Tibial nerve (tissue), 4 donors: Measurements from ENCODE around the gene RAB11FIP4. TPM values are rescaled to one million over a fixed set of nuclear protein-coding genes. Genes with fewer than 3 reads are reported as not detected.

ENCODE experiments used
- DNase-seq, 2 donors: peaks; one replicate each; pipeline ENCODE4 v3.0.0-alpha.2; 2019; ENCODE audit warnings: low spot score in 2 of 2
- H3K27ac ChIP-seq, 4 donors: fragments of 200-600 bp; sonication (generic) in 3 of 4; one replicate each; pipeline ENCODE4 v1.5.1; 2017 to 2019; ENCODE audit warnings: mild to moderate bottlenecking in 1 of 4
- H3K27me3 ChIP-seq, 2 donors: fragments of 200-600 bp; sonication (generic) in 1 of 2; one replicate each; pipeline versions ENCODE4 v1.5.1 to v1.6.0; 2017 to 2019
- H3K36me3 ChIP-seq, 3 donors: fragments of 200-600 bp; sonication (generic); one replicate each; pipeline ENCODE4 v1.5.1; 2018 to 2019
- H3K4me1 ChIP-seq, 4 donors: fragments of 200-600 bp; sonication (generic) in 3 of 4; one replicate each; pipeline ENCODE4 v1.5.1; 2017 to 2019
- H3K4me3 ChIP-seq, 4 donors: fragments of 200-600 bp; sonication (generic) in 3 of 4; one replicate each; pipeline ENCODE4 v1.5.1; 2017 to 2019; ENCODE audit warnings: mild to moderate bottlenecking in 1 of 4, moderate library complexity in 1 of 4
- H3K9me3 ChIP-seq, 4 donors: fragments of 200-600 bp; sonication (generic) in 3 of 4; one replicate each; pipeline ENCODE4 v1.5.1; 2017 to 2019
- CTCF ChIP-seq, 5 experiments: fragments of 200-600 bp in 3 of 5; fragments of 450-650 bp in 2 of 5; sonication (generic) in 3 of 5; IDR thresholded peaks; one replicate each; pipeline ENCODE4 v1.5.1; 2016 to 2019; ENCODE audit warnings: antibody characterized with exemption in 5 of 5, mild to moderate bottlenecking in 3 of 5, moderate library complexity in 2 of 5
- EP300 ChIP-seq, 2 donors: sonication (generic); formaldehyde crosslinking; IDR thresholded peaks; one replicate each; pipeline ENCODE4 v1.6.1; 2017; ENCODE audit warnings: antibody characterized with exemption in 2 of 2, mild to moderate bottlenecking in 1 of 2
- POLR2A ChIP-seq, 2 donors: fragments of 450-650 bp; IDR thresholded peaks; one replicate each; pipeline ENCODE4 v1.6.1; 2017; ENCODE audit warnings: antibody characterized with exemption in 2 of 2, mild to moderate bottlenecking in 2 of 2, moderate library complexity in 2 of 2
- WGBS, 2 donors: methylation state at CpG; one replicate each; pipeline ENCODE4 v1.1.5; 2018; 5-methylcytosine and 5-hydroxymethylcytosine counted together
- total RNA-seq, 4 donors: library from RNA; depleted of rRNA; stranded (reverse); fragments of >200 nt; gene quantifications; one replicate each; pipeline ENCODE4 v1.1.0, GENCODE V29; 2016

RAB11FIP4 gene
- total RNA-seq, 4 donors from 2014 or later: 2.7 to 6.9 (median 4.1) TPM

GRCh38 chr17:31452561-31453110 lies 61.2 kb downstream of the RAB11FIP4 start:
- no peaks in the 10 kb centered on the region for H3K4me1 ChIP-seq
- no peaks in the 10 kb centered on the region for H3K9me3 ChIP-seq
- H3K27ac ChIP-seq: no peak overlapping the region
- no peak overlapping the region for H3K4me3 ChIP-seq
- H3K27me3 ChIP-seq: no peaks in the 10 kb centered on the region
- no peaks in the 10 kb centered on the region for H3K36me3 ChIP-seq
- DNase-seq: no peak
- no peak for TF ChIP-seq POLR2A (IDR thresholded peaks at IDR 0.05)
- no peak for TF ChIP-seq CTCF (IDR thresholded peaks at IDR 0.05)
- no peak for TF ChIP-seq EP300 (IDR thresholded peaks at IDR 0.05)
- WGBS, 2 donors: 81 to 84% methylated on average over 10 of the region's 10 CpGs

- Histone ChIP-seq H3K27me3 (no peaks in the 10 kb centered on the region), H3K27ac (no peak overlapping the region), H3K4me3 (no peak overlapping the region), H3K36me3 (no peaks in the 10 kb centered on the region), H3K9me3 (no peaks in the 10 kb centered on the region), H3K4me1 (no peaks in the 10 kb centered on the region)
- no peak for DNase-seq
- TF ChIP-seq EP300 (IDR thresholded peaks at IDR 0.05): no peak
- 78 to 88% methylated on average over 2 of the region's 2 CpGs for WGBS, 2 donors
Observed at GRCh38 chr17:31453896-31454295, 62.4 kb downstream of the RAB11FIP4 start.

DNA sequence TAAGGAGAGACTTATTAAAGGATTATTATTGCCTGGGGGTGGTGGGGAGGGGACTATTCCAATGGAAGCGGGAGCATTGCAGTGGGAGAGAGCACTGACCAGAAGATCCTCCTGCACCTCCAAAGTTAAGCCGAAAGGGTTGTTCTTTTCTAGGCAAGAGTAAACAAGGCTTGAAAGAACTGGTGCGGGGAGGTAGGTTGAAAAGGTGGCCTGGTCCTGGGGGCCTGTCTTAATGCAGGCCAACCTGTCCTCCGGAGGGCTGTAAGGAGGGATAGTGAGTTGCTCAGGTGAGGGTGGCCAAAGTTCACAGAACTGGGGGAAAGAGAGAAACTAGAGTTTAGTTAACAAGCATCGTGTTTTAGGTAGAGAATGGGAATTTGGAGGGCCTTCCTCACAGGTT lies 65.3 kb downstream of the RAB11FIP4 start:
- H3K4me1 ChIP-seq: no peaks in the 10 kb centered on the region
- no peak for DNase-seq
- no peak overlapping the region for H3K27ac ChIP-seq
- no peaks in the 10 kb centered on the region for H3K9me3 ChIP-seq
- no peaks in the 10 kb centered on the region for H3K36me3 ChIP-seq
- 81 to 86% methylated on average over 5 of the region's 5 CpGs for WGBS, 2 donors
- H3K4me3 ChIP-seq: no peak overlapping the region
- TF ChIP-seq POLR2A (IDR thresholded peaks at IDR 0.05) (no peak), CTCF (IDR thresholded peaks at IDR 0.05) (no peak), EP300 (IDR thresholded peaks at IDR 0.05) (no peak)
- no peaks in the 10 kb centered on the region for H3K27me3 ChIP-seq

DNA sequence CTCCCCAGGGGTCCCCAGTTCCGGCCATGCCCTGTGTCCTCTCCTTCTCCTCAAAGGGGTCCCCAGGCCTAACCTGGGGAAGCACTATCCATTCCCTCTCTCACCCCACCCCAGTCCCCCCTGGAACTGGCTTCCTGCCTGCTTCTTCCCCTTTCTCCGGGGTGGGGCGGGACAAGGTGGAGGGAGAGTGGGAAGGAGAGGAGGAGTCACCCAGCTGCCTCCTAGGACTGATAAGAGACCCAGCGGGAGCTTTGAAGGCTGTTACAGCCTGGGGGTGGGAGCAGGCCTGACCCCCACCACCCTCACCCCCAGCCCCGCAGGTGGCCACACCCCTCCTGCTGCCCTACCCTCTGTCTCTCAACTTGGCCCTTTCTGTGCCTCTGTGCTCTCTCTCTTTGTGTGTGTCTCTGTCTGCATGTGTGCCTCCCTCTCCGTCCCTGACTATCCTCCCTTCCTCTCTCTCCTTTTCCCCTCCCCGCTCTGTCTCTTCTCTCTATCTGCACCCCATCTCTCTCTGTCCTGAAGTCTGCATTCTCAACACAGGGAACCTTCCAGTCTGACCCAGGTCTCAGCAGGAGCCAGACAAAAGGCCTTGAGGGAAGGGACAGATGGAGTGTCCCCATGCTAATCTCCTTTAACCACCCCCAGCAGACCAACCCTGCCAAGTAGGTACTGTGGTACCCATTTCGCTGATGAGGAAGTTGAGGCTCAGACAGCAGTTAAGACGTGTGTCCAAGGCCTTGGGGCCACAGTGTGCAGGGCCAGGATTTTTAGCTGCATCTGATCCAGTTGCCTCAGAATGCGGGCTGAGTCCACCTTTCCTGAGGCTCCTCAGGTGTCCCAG lies 66.1 kb downstream of the RAB11FIP4 start:
- H3K27ac ChIP-seq: no peak overlapping the region
- WGBS, 2 donors: 68 to 70% methylated on average over 10 of the region's 10 CpGs
- H3K27me3 ChIP-seq: no peaks in the 10 kb centered on the region
- H3K4me1 ChIP-seq: no peaks in the 10 kb centered on the region
- no peaks in the 10 kb centered on the region for H3K9me3 ChIP-seq
- TF ChIP-seq EP300 (IDR thresholded peaks at IDR 0.05): no peak
- no peak for TF ChIP-seq POLR2A (IDR thresholded peaks at IDR 0.05)
- no peak for TF ChIP-seq CTCF (IDR thresholded peaks at IDR 0.05)
- H3K36me3 ChIP-seq: no peaks in the 10 kb centered on the region
- H3K4me3 ChIP-seq: no peak overlapping the region
- DNase-seq: no peak

DNA sequence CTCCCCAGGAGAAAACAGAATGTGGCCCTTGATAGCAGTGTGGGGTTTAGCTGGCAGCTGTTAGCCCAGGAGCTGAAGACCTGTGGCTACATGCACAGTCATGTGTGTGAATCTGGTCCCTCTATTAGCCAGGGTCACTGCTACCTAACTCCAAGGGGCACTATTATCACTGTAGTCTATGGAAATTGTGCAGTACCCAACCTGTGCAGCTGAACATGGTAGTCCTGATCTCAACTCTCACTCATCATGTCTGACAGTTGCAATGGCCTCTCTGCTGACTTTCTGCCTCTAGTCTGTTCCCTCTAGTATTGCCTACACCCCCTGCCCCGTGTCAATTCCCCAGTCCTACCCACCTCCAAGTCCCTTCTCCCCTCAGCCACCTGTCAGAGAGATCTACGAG lies 67.4 kb downstream of the RAB11FIP4 start:
- no peak overlapping the region for H3K27ac ChIP-seq
- H3K27me3 ChIP-seq: no peaks in the 10 kb centered on the region
- H3K36me3 ChIP-seq: no peaks in the 10 kb centered on the region
- no peaks in the 10 kb centered on the region for H3K9me3 ChIP-seq
- DNase-seq: no peak
- H3K4me3 ChIP-seq: no peak overlapping the region
- TF ChIP-seq POLR2A (IDR thresholded peaks at IDR 0.05): no peak
- TF ChIP-seq EP300 (IDR thresholded peaks at IDR 0.05): no peak
- no peak for TF ChIP-seq CTCF (IDR thresholded peaks at IDR 0.05)
- no peaks in the 10 kb centered on the region for H3K4me1 ChIP-seq
- WGBS, 2 donors: 74 to 77% methylated on average over 2 of the region's 2 CpGs
